ENCODE data around the gene NAGS.

Gene NAGS

DNA sequence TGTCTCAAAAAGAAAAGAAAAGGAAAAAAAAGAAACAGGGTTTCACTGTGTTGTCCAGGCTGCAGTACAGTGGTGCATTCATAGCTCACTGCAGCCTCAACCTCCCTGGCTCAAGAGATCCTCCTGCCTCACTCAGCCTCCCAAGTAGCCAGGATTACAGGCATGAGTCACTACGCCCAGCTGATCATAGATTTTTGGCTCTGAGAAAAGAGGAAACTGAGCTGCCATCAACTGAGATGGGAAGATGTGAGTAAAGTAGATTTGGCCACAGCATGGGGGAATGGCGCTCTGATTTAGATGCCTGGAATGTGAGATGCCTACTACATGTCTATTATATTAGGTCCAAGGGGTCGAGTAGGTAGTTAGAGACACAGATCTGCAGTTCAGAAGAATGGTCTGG is 5.9 kb upstream of the NAGS start:
- DNase-seq (ENCODE audit: low read depth), result peak; percentile 61

DNA sequence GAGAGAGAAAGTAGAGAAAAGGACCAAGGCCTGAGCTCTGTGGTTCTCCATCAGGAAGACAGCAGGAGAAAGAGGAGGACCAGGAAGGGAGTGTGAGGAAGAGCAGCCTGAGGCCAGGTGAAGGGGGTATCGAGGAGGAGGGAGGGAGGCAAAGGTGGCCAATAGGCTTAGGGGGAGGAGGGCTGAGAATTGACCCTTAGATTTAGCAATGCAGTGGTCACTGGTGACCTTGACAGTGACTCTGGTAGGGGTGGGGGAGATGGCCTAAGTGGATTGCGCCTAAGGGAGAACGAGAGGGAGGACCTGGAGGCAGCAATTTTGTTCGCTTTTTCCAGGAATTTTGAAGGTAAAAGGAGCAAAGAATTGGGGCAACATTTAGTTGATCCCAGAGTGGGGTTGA is 5.4 kb upstream of the NAGS start:
- no peak for DNase-seq (ENCODE audit: low read depth)
- no peak overlapping the region for H3K4me3 ChIP-seq (replicated peaks; ENCODE audit: low read depth, low read length)
- TF ChIP-seq, protein P1, sequence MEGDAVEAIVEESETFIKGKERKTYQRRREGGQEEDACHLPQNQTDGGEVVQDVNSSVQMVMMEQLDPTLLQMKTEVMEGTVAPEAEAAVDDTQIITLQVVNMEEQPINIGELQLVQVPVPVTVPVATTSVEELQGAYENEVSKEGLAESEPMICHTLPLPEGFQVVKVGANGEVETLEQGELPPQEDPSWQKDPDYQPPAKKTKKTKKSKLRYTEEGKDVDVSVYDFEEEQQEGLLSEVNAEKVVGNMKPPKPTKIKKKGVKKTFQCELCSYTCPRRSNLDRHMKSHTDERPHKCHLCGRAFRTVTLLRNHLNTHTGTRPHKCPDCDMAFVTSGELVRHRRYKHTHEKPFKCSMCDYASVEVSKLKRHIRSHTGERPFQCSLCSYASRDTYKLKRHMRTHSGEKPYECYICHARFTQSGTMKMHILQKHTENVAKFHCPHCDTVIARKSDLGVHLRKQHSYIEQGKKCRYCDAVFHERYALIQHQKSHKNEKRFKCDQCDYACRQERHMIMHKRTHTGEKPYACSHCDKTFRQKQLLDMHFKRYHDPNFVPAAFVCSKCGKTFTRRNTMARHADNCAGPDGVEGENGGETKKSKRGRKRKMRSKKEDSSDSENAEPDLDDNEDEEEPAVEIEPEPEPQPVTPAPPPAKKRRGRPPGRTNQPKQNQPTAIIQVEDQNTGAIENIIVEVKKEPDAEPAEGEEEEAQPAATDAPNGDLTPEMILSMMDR (IDR thresholded peaks at IDR 0.05; ENCODE audit: low read length, missing control alignments), result no peak

More for the DNA sequence above, 5.9 kb upstream of the NAGS start:
- TF ChIP-seq, protein P1 (IDR thresholded peaks at IDR 0.05; ENCODE audit: low read length, missing control alignments), result no peak
- H3K4me3 ChIP-seq (replicated peaks; ENCODE audit: low read depth, low read length), result no peak overlapping the region

DNA sequence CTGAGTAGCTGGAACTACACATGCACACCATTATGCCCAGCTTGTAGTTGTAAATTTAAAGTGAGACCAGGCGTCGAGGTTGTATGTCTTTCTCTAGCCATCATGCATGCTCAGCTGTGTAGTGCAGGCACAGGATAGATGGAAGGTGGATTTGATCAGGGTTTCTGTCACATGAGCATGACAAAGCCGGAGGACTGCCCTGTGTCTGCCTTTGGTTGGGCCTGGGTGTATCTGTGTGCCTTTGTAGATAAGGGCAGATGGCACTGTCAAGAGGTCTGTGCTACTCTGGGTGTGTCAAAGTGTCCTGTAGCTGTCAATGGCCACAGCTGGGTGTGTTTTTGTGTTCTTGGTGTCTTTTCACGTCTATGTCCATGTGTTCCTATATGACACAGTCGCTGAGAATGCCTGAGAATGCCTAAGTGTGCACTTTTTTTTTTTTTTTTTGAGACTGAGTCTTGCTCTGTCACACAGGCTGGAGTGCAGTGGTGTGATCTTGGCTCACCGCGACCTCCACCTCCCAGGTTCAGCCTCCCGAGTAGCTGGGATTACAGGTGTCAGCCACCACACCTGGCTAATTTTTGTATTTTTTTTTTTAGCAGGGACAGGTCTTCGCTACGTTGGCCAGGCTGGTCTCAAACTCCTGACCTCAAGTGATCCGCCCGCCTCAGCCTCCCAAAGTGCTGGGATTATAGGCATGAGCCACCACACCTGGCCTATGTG is 4.1 kb upstream of the NAGS start:
- DNase-seq (ENCODE audit: low read depth), result no peak
- no peak overlapping the region for H3K4me3 ChIP-seq (replicated peaks; ENCODE audit: low read depth, low read length)
- TF ChIP-seq, protein P1 (IDR thresholded peaks at IDR 0.05; ENCODE audit: low read length, missing control alignments), result no peak

DNA sequence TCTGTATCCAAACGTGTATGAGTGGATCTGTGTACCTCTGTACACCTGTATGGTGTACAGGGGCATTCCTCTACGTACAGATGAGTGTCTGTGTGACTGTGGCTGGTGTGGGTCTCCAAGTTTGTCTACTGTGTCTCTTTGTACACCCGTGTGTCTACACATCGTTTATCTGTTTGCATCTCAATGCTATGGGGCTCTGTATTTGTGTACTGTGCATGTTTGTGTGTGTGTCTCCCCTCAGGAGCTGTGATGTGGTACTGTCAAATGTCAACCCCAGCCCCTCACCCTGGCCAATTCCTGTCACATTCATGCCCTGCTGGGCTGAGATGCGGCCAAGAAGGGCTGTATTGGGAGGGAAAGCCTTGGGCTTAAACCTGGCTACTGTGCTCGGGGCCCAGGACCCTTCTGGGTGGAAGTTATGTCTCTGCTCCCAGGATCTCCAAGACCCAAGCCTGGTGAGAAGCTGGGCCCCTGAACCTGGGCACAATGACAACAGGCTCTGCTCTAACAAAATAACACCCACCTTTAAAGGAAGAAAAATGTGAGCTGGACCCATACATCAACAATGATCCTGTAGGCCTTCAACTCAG is 3.5 kb upstream of the NAGS start:
- TF ChIP-seq, protein P1 (IDR thresholded peaks at IDR 0.05; ENCODE audit: low read length, missing control alignments), result no peak
- DNase-seq (ENCODE audit: low read depth), result no peak
- H3K4me3 ChIP-seq (replicated peaks; ENCODE audit: low read depth, low read length), result no peak overlapping the region

DNA sequence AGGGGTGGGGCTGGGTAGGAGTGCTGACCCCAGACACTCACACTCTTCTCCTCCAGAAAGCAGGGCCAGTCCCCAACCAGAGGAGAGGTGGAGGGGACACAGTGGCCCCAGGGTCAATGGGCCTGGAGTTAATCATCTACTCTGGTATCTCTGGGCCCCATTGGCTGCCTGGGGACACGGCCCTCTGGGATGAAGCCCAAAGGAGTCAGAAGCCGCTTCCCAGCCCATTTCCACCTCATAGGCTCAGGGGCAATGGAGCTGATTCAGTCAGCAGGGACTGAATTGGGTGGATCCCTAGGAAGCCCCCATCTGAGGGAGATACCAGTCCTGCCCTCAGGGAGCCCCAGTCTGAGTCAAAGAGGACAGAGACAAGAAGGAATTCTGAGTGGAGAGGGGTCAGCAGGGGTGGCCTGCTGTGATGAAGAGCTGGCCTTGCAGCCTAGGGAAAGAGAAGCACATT is 2.9 kb upstream of the NAGS start:
- no peak for DNase-seq (ENCODE audit: low read depth)
- H3K4me3 ChIP-seq (replicated peaks; ENCODE audit: low read depth, low read length), result no peak overlapping the region
- TF ChIP-seq, protein P1 (IDR thresholded peaks at IDR 0.05; ENCODE audit: low read length, missing control alignments), result no peak

DNA sequence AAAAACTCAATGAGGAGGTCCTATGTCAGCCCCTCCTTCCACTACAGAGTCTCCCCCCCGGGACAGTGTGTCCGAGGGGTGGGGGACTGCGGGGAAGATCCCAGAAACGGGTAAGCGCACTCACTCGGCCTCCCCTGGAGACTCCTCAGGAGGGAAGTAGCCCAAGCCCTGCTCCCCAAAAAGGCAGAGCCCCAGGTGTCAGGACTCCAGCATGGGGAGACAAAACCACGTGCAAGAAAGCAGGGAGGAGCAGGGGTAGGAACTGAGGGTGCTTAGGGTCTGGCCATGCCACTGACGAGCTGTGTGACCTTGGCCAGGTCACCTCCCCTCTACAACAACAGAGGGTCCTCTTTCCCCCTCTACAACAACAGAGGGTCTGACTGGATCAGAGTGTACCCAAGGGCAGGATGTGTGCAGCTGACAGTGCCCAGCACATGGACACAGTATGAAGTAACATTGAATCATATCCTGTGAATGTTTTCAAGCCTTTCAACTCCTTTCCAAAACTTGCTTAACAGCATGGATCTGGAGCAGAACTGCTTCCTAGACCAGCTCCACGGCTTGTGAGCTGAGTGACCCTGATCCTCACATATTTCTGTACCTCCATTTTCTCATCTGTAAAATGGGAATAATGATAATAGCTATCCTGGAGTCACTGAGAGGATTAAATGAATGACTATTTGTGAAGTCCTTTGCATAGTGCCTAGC is 2.1 kb upstream of the NAGS start:
- TF ChIP-seq, protein P1 (IDR thresholded peaks at IDR 0.05; ENCODE audit: low read length, missing control alignments), result no peak
- peak; percentile 95 for DNase-seq (ENCODE audit: low read depth)
- no peak overlapping the region for H3K4me3 ChIP-seq (replicated peaks; ENCODE audit: low read depth, low read length)
